Measurements from ENCODE around the gene ILF3. TPM values are rescaled to one million over a fixed set of nuclear protein-coding genes. Genes with fewer than 3 reads are reported as not detected.

Gene ILF3
- polyA plus RNA-seq, 1 donor (not counting 4 experiments of a cell fraction or from before 2014, with no cell fraction given) = 162 TPM

DNA sequence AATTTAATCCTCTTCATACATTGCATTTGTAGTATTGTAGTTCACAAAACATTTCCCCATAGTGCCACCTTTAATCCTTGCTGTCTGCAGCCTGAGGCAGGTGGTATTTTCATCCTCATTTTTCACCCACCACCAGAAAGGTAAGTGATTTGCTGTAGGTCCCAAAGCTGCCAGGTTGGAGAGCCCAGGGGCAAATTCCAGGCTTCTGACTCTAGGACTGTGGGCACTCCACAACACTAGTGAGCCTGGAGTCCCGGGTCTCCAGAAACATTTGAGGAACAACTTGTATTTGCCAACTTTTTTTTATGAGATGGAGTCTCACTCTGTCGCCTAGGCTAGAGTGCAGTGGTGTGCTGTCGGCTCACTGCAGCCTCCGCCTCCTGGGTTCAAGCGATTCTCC lies 6.2 kb downstream of the ILF3 start:
- FAIRE-seq (no peak), DNase-seq (ENCODE audit: low read depth, low spot score) (no peak)
- no peaks in the 10 kb centered on the region for H3K9me3 ChIP-seq (ENCODE audit: control insufficient read depth, low read depth, low read length)
- no peak for TF ChIP-seq EZH2 (IDR thresholded peaks at IDR 0.05; ENCODE audit: low read length)
- TF ChIP-seq, protein P1, sequence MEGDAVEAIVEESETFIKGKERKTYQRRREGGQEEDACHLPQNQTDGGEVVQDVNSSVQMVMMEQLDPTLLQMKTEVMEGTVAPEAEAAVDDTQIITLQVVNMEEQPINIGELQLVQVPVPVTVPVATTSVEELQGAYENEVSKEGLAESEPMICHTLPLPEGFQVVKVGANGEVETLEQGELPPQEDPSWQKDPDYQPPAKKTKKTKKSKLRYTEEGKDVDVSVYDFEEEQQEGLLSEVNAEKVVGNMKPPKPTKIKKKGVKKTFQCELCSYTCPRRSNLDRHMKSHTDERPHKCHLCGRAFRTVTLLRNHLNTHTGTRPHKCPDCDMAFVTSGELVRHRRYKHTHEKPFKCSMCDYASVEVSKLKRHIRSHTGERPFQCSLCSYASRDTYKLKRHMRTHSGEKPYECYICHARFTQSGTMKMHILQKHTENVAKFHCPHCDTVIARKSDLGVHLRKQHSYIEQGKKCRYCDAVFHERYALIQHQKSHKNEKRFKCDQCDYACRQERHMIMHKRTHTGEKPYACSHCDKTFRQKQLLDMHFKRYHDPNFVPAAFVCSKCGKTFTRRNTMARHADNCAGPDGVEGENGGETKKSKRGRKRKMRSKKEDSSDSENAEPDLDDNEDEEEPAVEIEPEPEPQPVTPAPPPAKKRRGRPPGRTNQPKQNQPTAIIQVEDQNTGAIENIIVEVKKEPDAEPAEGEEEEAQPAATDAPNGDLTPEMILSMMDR (optimal IDR thresholded peaks at IDR 0.05 in 1 of 3, IDR thresholded peaks at IDR 0.05 in 1 of 3, conservative IDR thresholded peaks at IDR 0.05 in 1 of 3; ENCODE audit: extremely low read depth in 1 of 3, insufficient read depth in 2 of 3, low read length in 3 of 3) = no peak
- H3K4me1 ChIP-seq (ENCODE audit: control insufficient read depth, extremely low read depth, insufficient read depth, low read length) = peaks cover 34% of the 10 kb centered on the region
- H3K9ac ChIP-seq (ENCODE audit: control insufficient read depth, extremely low read depth, insufficient read depth, low read length) = no peak overlapping the region
- peaks cover 98% of the 10 kb centered on the region for H3K79me2 ChIP-seq (ENCODE audit: control insufficient read depth, insufficient read depth, low read length)
- peaks cover 3% of the 10 kb centered on the region for H3K9me1 ChIP-seq (ENCODE audit: control insufficient read depth, extremely low read depth, insufficient read depth, low read length)
- dilution Hi-C loops (cut with MboI; ENCODE audit: extremely low pct_ligation_motif_present, low sequenced_read_pairs) = no loop called here
- no peak overlapping the region for H3K4me3 ChIP-seq (ENCODE audit: control insufficient read depth in 2 of 3, extremely low read depth in 1 of 3, insufficient read depth in 2 of 3, low read depth in 1 of 3, low read length in 3 of 3)
- no peak overlapping the region for H3K4me2 ChIP-seq (ENCODE audit: control insufficient read depth, extremely low read depth, insufficient read depth, low read depth, low read length)
- H3K27ac ChIP-seq (ENCODE audit: control insufficient read depth, insufficient read depth, low read length) = no peak overlapping the region
- H2AFZ ChIP-seq (ENCODE audit: control insufficient read depth, low read length) = no peak overlapping the region
- peaks cover 68% of the 10 kb centered on the region for H4K20me1 ChIP-seq (ENCODE audit: control insufficient read depth, extremely low read depth, insufficient read depth, low read length)
- H3K36me3 ChIP-seq (ENCODE audit: control insufficient read depth in 2 of 2, extremely low read depth in 1 of 2, insufficient read depth in 2 of 2, low read length in 2 of 2) = peaks cover 6 to 30% of the 10 kb centered on the region in 2 experiments
- H3K27me3 ChIP-seq (ENCODE audit: control insufficient read depth, extremely low read depth, insufficient read depth, low read length) = no peaks in the 10 kb centered on the region

DNA sequence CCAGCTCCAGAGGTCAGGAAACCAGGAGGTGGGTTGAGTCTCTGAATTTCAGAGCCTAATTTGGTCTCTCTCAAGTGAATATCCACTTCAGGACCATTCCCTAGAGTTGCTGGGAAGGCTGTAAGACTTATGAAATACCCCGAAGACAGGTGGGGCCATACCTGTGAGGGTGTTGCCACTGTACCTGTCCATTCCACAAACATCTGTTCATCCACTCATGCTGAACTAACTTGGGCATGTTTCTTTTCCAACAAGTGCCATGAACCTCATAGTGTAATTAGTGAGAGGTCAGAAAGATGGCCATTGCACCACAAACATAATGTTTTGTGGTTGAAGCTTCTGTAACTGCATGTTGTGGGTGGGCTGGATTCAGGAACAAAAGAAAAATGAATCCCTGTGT lies 7.8 kb downstream of the ILF3 start:
- DNase-seq (ENCODE audit: low read depth, low spot score) (no peak), FAIRE-seq (no peak)
- Histone ChIP-seq H3K27ac (ENCODE audit: control insufficient read depth, insufficient read depth, low read length) (no peak overlapping the region), H3K4me3 (ENCODE audit: control insufficient read depth in 2 of 3, extremely low read depth in 1 of 3, insufficient read depth in 2 of 3, low read depth in 1 of 3, low read length in 3 of 3) (no peak overlapping the region), H3K4me1 (ENCODE audit: control insufficient read depth, extremely low read depth, insufficient read depth, low read length) (peaks cover 21% of the 10 kb centered on the region), H2AFZ (ENCODE audit: control insufficient read depth, low read length) (no peak overlapping the region), H3K27me3 (ENCODE audit: control insufficient read depth, extremely low read depth, insufficient read depth, low read length) (no peaks in the 10 kb centered on the region), H3K9ac (ENCODE audit: control insufficient read depth, extremely low read depth, insufficient read depth, low read length) (no peak overlapping the region), H3K9me1 (ENCODE audit: control insufficient read depth, extremely low read depth, insufficient read depth, low read length) (peaks cover 3% of the 10 kb centered on the region), H4K20me1 (ENCODE audit: control insufficient read depth, extremely low read depth, insufficient read depth, low read length) (peaks cover 66% of the 10 kb centered on the region), H3K9me3 (ENCODE audit: control insufficient read depth, low read depth, low read length) (no peaks in the 10 kb centered on the region), H3K36me3 (ENCODE audit: control insufficient read depth in 2 of 2, extremely low read depth in 1 of 2, insufficient read depth in 2 of 2, low read length in 2 of 2) (peaks cover 9 to 22% of the 10 kb centered on the region in 2 experiments), H3K79me2 (ENCODE audit: control insufficient read depth, insufficient read depth, low read length) (peaks cover 98% of the 10 kb centered on the region), H3K4me2 (ENCODE audit: control insufficient read depth, extremely low read depth, insufficient read depth, low read depth, low read length) (no peak overlapping the region)
- TF ChIP-seq, protein P1 (optimal IDR thresholded peaks at IDR 0.05 in 1 of 3, IDR thresholded peaks at IDR 0.05 in 1 of 3, conservative IDR thresholded peaks at IDR 0.05 in 1 of 3; ENCODE audit: extremely low read depth in 1 of 3, insufficient read depth in 2 of 3, low read length in 3 of 3) = no peak
- no peak for TF ChIP-seq EZH2 (IDR thresholded peaks at IDR 0.05; ENCODE audit: low read length)
- dilution Hi-C loops (cut with MboI; ENCODE audit: extremely low pct_ligation_motif_present, low sequenced_read_pairs) = no loop called here
